K562 (cell line): ENCODE data around the gene CDCA7L. TPM values are rescaled to one million over a fixed set of nuclear protein-coding genes. Genes with fewer than 3 reads are reported as not detected.

Experiments used
- ATAC-seq: fragments of 200-7000 bp; cut with Tn5 transposase; 3 replicates; pipeline ENCODE4 v1.9.1; 2020; ENCODE audit warnings: moderate library complexity
- BruUV-seq: library from RNA; stranded (reverse); fragments of 400-500 nt; replicated peaks from 2 replicates; lab custom pipeline; 2021; lab: Mats Ljungman, UMichigan
- CTCF ChIA-PET: fragments of 300-600 bp; formaldehyde crosslinking; extraction: SDS; loops from one replicate; lab custom pipeline; 2021; ENCODE audit warnings: low intra/inter-chr PET ratio; lab: Yijun Ruan, JAX
- POLR2A ChIA-PET: fragments of 300-600, 350-650 bp; sonication (Branson Sonifier 250); formaldehyde crosslinking; extraction: SDS; loops from one replicate; lab custom pipeline; 2021; ENCODE audit warnings: antibody characterized with exemption, inconsistent platforms; lab: Yijun Ruan, JAX
- DNase-seq, 4 experiments: peaks; one replicate each; pipeline versions ENCODE4 v3.0.0 to v3.0.0-alpha.2; 2011 to 2018; ENCODE audit warnings: low spot score in 3 of 4, mixed read lengths in 3 of 4; ENCODE audit errors: extremely low read depth in 1 of 4
- FAIRE-seq: peaks from 2 replicates; lab custom pipeline; 2011; peaks lifted over from hg19 to GRCh38; lab: Jason Lieb, UNC
- H2AFZ ChIP-seq: 2 replicates; pipeline ENCODE4 v1.6.0; 2011; ENCODE audit warnings: low read depth, low read length, control low read depth, inconsistent platforms
- H3K27ac ChIP-seq: fragments of 200-600 bp; 3 replicates; pipeline ENCODE4 v1.8.0; 2011; ENCODE audit warnings: low read depth, mild to moderate bottlenecking, control low read depth, inconsistent platforms, low read length, moderate library complexity, mixed read lengths; ENCODE audit errors: extremely low read depth
- H3K27me3 ChIP-seq, 2 experiments: fragments of 300-600 bp in 1 of 2; 2 replicates in 1 of 2; 3 replicates in 1 of 2; pipeline versions ENCODE4 v1.6.0 to v1.8.0; 2011; ENCODE audit warnings: inconsistent platforms in 2 of 2, low read length in 2 of 2, mild to moderate bottlenecking in 1 of 2, mixed read lengths in 1 of 2, moderate library complexity in 1 of 2; ENCODE audit not compliant: control insufficient read depth in 2 of 2, insufficient read depth in 2 of 2
- H3K36me3 ChIP-seq: fragments of 300-600 bp; 3 replicates; pipeline ENCODE4 v1.8.0; 2011; ENCODE audit warnings: mild to moderate bottlenecking, low read length, inconsistent platforms; ENCODE audit not compliant: control insufficient read depth, insufficient read depth
- H3K4me1 ChIP-seq, 2 experiments: fragments of 200-600 bp in 1 of 2; replicated peaks in 1 of 2; 2 replicates in 1 of 2; 3 replicates in 1 of 2; pipeline versions ENCODE4 v1.5.1 to v1.8.0; 2011; ENCODE audit warnings: inconsistent platforms in 2 of 2, low read length in 2 of 2, mild to moderate bottlenecking in 1 of 2, mixed read lengths in 1 of 2, moderate library complexity in 1 of 2; ENCODE audit not compliant: control insufficient read depth in 2 of 2, insufficient read depth in 2 of 2
- H3K4me2 ChIP-seq: 2 replicates; pipeline ENCODE4 v1.6.1; 2011; ENCODE audit warnings: low read length, control low read depth, inconsistent platforms, mixed read lengths; ENCODE audit not compliant: insufficient read depth
- H3K4me3 ChIP-seq: fragments of 200-600 bp; sonication (generic), shearing (Covaris generic); 2 replicates; pipeline ENCODE4 v1.5.1; 2016; ENCODE audit warnings: control low read depth, inconsistent platforms
- H3K79me2 ChIP-seq: fragments of 200-600 bp; 3 replicates; pipeline ENCODE4 v1.8.0; 2011; ENCODE audit warnings: low read length, inconsistent platforms; ENCODE audit not compliant: control insufficient read depth, insufficient read depth
- H3K9ac ChIP-seq, 2 experiments: 2 replicates each; pipeline versions ENCODE4 v1.6.0 to v1.6.1; 2011; ENCODE audit warnings: low read depth in 2 of 2, low read length in 2 of 2, control low read depth in 1 of 2, inconsistent platforms in 1 of 2, mild to moderate bottlenecking in 1 of 2, mixed read lengths in 1 of 2; ENCODE audit not compliant: insufficient read depth in 1 of 2
- H3K9me1 ChIP-seq: one replicate; pipeline ENCODE4 v1.6.0; 2011; ENCODE audit warnings: inconsistent platforms, mild to moderate bottlenecking, low read length, moderate library complexity; ENCODE audit not compliant: control insufficient read depth, insufficient read depth
- H3K9me3 ChIP-seq: replicated peaks from 2 replicates; pipeline ENCODE4 v1.5.1; 2011; ENCODE audit warnings: low read depth, low read length, inconsistent platforms; ENCODE audit not compliant: control insufficient read depth, insufficient read depth
- H4K20me1 ChIP-seq: replicated peaks from 2 replicates; pipeline ENCODE4 v1.6.1; 2011; ENCODE audit warnings: low read length, inconsistent platforms, mixed read lengths; ENCODE audit not compliant: control insufficient read depth, insufficient read depth
- DPF2 ChIP-seq: fragments of 450-650 bp; IDR thresholded peaks from 2 replicates; pipeline ENCODE4 v1.6.1; 2016
- IRF9 ChIP-seq: fragments of 450-650 bp; IDR thresholded peaks from 2 replicates; pipeline ENCODE4 v1.6.1; 2016; ENCODE audit warnings: missing biosample characterization, missing genetic modification characterization
- NFIC ChIP-seq: fragments of 450-650 bp; IDR thresholded peaks from 2 replicates; pipeline ENCODE4 v1.6.1; 2017; ENCODE audit warnings: mild to moderate bottlenecking, inconsistent platforms
- RNF2 ChIP-seq: sonication (generic); IDR thresholded peaks from 2 replicates; pipeline ENCODE4 v1.6.1; 2016
- ZFP30 ChIP-seq: fragments of 250-450 bp; sonication (Bioruptor Pico); IDR thresholded peaks from 2 replicates; pipeline ENCODE4 v1.8.0; 2022; ENCODE audit warnings: moderate library complexity, mild to moderate bottlenecking, inconsistent platforms, borderline replicate concordance
- ZNF707 ChIP-seq: fragments of 250-450 bp; sonication (Bioruptor Pico); conservative IDR thresholded peaks from 2 replicates; pipeline ENCODE4 v1.8.0; 2022; ENCODE audit warnings: inconsistent platforms, mild to moderate bottlenecking, moderate library complexity
- WGBS: fragments of 100-300 bp; shearing (Covaris generic); methylation state at CpG from one replicate; pipeline ENCODE4 v1.1.6; 2016; ENCODE audit warnings: low coverage, mixed read lengths; ENCODE audit not compliant: insufficient coverage; ENCODE audit errors: missing lambda C conversion rate; 5-methylcytosine and 5-hydroxymethylcytosine counted together
- in situ Hi-C: fragments of 300-500 bp; cut with MboI; formaldehyde crosslinking; loops from 4 replicates; pipeline ENCODE4 v1.15.0; 2018; ENCODE audit warnings: inconsistent platforms, mixed read lengths
- intact Hi-C: fragments of 100-400 bp; cut with micrococcal nuclease; formaldehyde crosslinking; loops from 2 replicates; pipeline ENCODE4 v1.14.2; 2022
- polyA plus RNA-seq, 8 experiments: library from polyadenylated mRNA; depleted of rRNA in 4 of 8; stranded (reverse) in 5 of 8; unstranded in 3 of 8; fragments of >200 nt; fragmentation: Nextera tagmentation in 2 of 8; fragmentation: Illumina TruSeq in 1 of 8; extraction: Ambion mirVana in 2 of 8; extraction: Trizol in 1 of 8; gene quantifications; 2 replicates each; pipeline versions ENCODE4 v1.2.1 to v1.2.3, GENCODE V29; 2011 to 2014; ENCODE audit warnings: inconsistent platforms in 1 of 8, missing spikeins in 1 of 8
- total RNA-seq, 7 experiments: library from RNA; depleted of rRNA in 6 of 7; stranded (reverse); fragments of >200 nt in 6 of 7; fragmentation: Illumina TruSeq in 2 of 7; extraction: Trizol in 2 of 7; gene quantifications; 2 replicates each; pipeline versions ENCODE4 v1.2.1 to v1.2.3, GENCODE V29; 2011 to 2021; ENCODE audit warnings: low replicate concordance in 1 of 7

CDCA7L gene
- total and polyA plus RNA-seq, 9 of the 15 experiments (the other 6 are each of a cell fraction or from before 2014, with no cell fraction given): 1.9 to 32.4 (median 3.1) TPM

GRCh38 chr7:21967598-21968003, 21.9 kb upstream of the CDCA7L start:
- WGBS: 0% methylated on average over 8 of the region's 8 CpGs
- H3K9me3 ChIP-seq: no peaks in the 10 kb centered on the region
- in situ Hi-C loops: no loop called here
- H2AFZ ChIP-seq: no peak overlapping the region
- H3K4me1 ChIP-seq: no peaks in the 10 kb centered on the region; a peak in 1 of 5 replicates
- TF ChIP-seq ZNF707 (CRISPR knock-in tag) (no peak), NFIC (peak; percentile 67)
- H3K36me3 ChIP-seq: no peaks in the 10 kb centered on the region
- DNase-seq (peak in 1 of 4 experiments; percentile 9), FAIRE-seq (no peak), ATAC-seq (no peak)
- H3K9ac ChIP-seq: no peak overlapping the region
- H3K27me3 ChIP-seq: peaks cover 10 to 25% of the 10 kb centered on the region in 2 experiments; a peak in 4 of 5 replicates
- ChIA-PET CTCF (no interaction called here), POLR2A (interaction anchor here (0.6 kb wide), 1 partner anchor 133 kb away, joined by 3 read pairs; no protein-coding TSS in a partner anchor)
- no peaks in the 10 kb centered on the region for H4K20me1 ChIP-seq
- no peaks in the 10 kb centered on the region for H3K9me1 ChIP-seq
- no peak overlapping the region for H3K4me3 ChIP-seq
- H3K27ac ChIP-seq: no peak overlapping the region
- no TSS peak for BruUV-seq
- H3K79me2 ChIP-seq: no peaks in the 10 kb centered on the region
- intact Hi-C loops: no loop called here
- H3K4me2 ChIP-seq: no peak overlapping the region

GRCh38 chr7:21966271-21966670, 20.6 kb upstream of the CDCA7L start:
- FAIRE-seq: no peak
- no TSS peak for BruUV-seq
- H3K9me1 ChIP-seq: no peaks in the 10 kb centered on the region
- no peaks in the 10 kb centered on the region for H3K36me3 ChIP-seq
- no peak overlapping the region for H3K9ac ChIP-seq
- no peaks in the 10 kb centered on the region for H3K9me3 ChIP-seq
- no peaks in the 10 kb centered on the region for H3K79me2 ChIP-seq
- POLR2A ChIA-PET: no interaction called here
- no peak overlapping the region for H3K4me3 ChIP-seq
- peaks cover 11 to 26% of the 10 kb centered on the region in 2 experiments; a peak in 4 of 5 replicates for H3K27me3 ChIP-seq
- ATAC-seq: no peak
- CTCF ChIA-PET: no interaction called here
- no peak for DNase-seq
- no peak overlapping the region for H2AFZ ChIP-seq
- WGBS: 0% methylated on average over 1 of the region's 1 CpG
- TF ChIP-seq IRF9 (tag) (no peak), ZFP30 (CRISPR knock-in tag) (no peak), DPF2 (no peak), RNF2 (no peak)
- in situ Hi-C loops: no loop called here
- intact Hi-C loops: no loop called here
- no peak overlapping the region for H3K4me2 ChIP-seq
- no peaks in the 10 kb centered on the region; a peak in 1 of 5 replicates for H3K4me1 ChIP-seq
- no peaks in the 10 kb centered on the region for H4K20me1 ChIP-seq
- H3K27ac ChIP-seq: no peak overlapping the region
